HG03354 (cell line): Measurements from ENCODE around the gene CCNY.

Experiments used
- ATAC-seq: cut with Tn5 transposase; IDR thresholded peaks from one replicate; pipeline ENCODE4 v1.9.1; 2021; ENCODE audit warnings: mild to moderate bottlenecking; ENCODE audit not compliant: unreplicated experiment, poor library complexity, severe bottlenecking

The CCNY gene

DNA sequence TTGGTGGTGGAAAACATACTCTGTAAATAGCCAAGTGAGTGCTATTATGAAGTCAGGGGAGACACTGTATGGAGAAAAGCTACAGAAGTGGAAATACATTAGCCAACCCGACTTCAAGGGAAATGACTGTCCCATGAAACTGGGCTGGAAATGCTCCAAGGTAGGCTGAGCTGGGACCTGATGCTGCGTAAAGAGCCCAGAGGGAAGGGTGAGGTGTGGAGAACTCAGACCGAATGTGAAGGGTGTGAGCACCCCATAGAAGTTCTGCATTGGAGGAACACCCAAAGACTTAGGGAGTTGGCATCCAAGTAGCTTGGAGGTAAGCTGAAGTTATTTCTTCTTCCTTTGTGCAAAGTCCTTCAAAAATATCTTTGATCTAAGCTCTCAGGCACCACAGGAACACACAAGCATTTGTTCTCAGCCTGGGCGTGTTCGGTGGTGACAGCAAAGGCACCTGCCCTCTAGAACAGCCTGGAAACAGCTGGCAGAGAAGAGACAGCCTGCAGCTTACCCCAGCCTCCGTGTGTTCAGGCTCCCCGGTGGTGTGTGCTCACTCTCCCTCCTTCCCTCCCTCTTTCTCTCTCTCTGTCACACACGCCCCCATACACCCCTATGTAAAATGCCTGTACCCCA lies 249.7 kb downstream of the CCNY start:
- no peak for ATAC-seq

- no peak for ATAC-seq
Measured at GRCh38 chr10:35588836-35589235, 252.5 kb downstream of the CCNY start.

- no peak for ATAC-seq
Measured at GRCh38 chr10:35592441-35592840, 256.1 kb downstream of the CCNY start.

- no peak for ATAC-seq
Measured at GRCh38 chr10:35594115-35595079, 258.1 kb downstream of the CCNY start.

- no peak for ATAC-seq
Measured at GRCh38 chr10:35595106-35595505, 258.8 kb downstream of the CCNY start.

DNA sequence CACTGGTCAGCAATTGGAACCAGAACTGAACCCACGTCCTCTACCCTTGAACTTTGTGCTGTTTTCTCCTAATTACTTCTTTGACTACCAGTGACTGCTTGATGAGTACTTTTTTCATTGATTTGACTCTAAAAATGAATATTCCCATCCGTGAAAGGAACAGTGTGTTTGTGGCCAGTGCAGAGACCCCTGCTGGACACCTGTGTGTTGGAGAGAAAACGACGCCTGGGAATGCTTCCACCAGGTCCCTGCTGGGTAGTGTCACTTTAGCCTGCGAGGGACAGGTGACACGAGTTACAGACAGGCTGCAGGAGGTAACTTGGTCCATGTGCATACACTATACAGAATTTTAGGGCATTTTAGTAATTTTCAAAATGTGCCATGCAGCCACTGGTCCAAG lies 262.1 kb downstream of the CCNY start:
- no peak for ATAC-seq

GRCh38 chr10:35600193-35600592 lies 263.9 kb downstream of the CCNY start:
- ATAC-seq: no peak

- ATAC-seq: no peak
Measured at GRCh38 chr10:35605191-35605590, 268.9 kb downstream of the CCNY start, which contains the start of gene GJD4. TSS of gene GJD4 (plus strand) at chr10:35605341. CDS start at chr10:35605568, 227 bp downstream.

GRCh38 chr10:35606430-35606829 lies 270.1 kb downstream of the CCNY start:
- ATAC-seq: no peak

GRCh38 chr10:35607475-35608327 lies 271.4 kb downstream of the CCNY start:
- ATAC-seq: no peak

DNA sequence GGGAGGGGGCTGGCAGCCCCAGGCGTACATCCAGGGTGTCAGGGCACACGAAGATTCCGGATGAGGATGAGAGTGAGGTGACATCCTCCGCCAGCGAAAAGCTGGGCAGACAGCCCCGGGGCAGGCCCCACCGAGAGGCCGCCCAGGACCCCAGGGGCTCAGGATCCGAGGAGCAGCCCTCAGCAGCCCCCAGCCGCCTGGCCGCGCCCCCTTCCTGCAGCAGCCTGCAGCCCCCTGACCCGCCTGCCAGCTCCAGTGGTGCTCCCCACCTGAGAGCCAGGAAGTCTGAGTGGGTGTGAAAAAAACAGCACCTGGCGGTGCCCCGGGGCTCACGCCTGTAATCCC lies 272.0 kb downstream of the CCNY start:
- ATAC-seq: no peak

DNA sequence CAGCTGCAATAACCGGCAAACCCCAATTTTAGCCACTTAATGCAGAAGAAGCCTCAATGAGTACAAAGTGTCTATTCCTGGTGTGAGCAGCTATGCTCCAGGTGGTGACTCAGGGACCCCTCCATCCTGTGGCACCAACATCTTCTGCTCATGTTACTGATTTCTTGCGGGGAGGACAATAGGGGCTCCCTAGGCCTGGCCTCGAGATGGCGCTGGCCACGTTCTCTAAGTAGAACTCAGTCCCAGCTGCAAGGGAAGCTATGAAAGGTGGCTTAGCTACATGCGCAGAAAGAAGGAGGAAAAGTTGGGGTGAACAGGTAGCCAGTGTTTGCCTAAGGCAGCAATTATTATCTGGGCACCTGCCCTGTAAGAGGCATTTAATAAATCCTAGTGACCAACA lies 275.4 kb downstream of the CCNY start:
- no peak for ATAC-seq

DNA sequence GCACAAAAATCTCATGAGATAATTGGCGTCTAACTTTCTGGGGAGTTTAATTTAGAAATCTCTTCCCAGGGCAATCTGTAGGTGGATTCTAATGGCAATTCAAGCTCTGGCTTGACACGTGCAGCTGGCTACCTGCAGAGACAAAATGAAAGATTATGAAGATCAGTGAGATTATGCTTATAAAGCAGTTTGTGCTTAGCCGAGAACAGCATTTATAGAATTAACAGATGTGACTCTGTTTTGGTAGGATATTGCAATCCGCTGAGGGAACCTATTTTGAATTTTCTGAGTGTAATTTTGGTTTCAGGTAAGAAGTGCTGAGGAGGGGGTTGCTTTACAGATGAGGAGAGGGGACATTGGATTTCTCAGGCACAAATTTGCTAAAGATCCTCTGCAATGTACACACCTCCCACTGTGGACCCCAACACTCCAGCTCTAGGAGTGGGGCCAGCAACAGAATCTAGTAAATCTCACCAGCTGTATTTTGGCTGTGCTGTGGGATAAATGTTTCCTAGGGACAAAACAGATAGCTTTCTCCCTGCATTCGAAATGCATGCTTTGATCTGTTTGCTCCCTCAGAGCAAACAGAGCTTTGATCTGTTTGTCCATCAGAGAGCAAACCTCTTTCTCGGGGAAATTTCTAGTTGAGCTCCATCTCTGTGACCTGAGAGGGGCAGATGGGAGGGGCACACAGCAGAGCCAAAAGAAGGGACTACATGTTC lies 276.2 kb downstream of the CCNY start:
- no peak for ATAC-seq

GRCh38 chr10:35613107-35613440 lies 276.8 kb downstream of the CCNY start:
- ATAC-seq: no peak

- ATAC-seq: no peak
Measured at GRCh38 chr10:35613597-35614226, 277.4 kb downstream of the CCNY start.

GRCh38 chr10:35614312-35614711 lies 278.0 kb downstream of the CCNY start:
- ATAC-seq: no peak
